K562 (cell line): ENCODE data around the gene GPSM3. TPM values are rescaled to one million over a fixed set of nuclear protein-coding genes. Genes with fewer than 3 reads are reported as not detected.

Source experiments
- ARID4B ChIP-seq: sonication (generic); formaldehyde crosslinking; IDR thresholded peaks from 2 replicates; pipeline ENCODE4 v1.8.0; 2022; ENCODE audit warnings: mild to moderate bottlenecking, missing genetic modification reagents
- DPF2 ChIP-seq: fragments of 450-650 bp; IDR thresholded peaks from 2 replicates; pipeline ENCODE4 v1.6.1; 2016
- ETS1 ChIP-seq: conservative IDR thresholded peaks from 2 replicates; pipeline ENCODE4 v1.6.1; 2011; ENCODE audit warnings: low read depth, mild to moderate bottlenecking, low read length; ENCODE audit not compliant: control insufficient read depth
- HIVEP1 ChIP-seq: fragments of 250-450 bp; sonication (Bioruptor Pico); IDR thresholded peaks from 2 replicates; pipeline ENCODE4 v1.4.0; 2020; ENCODE audit warnings: mild to moderate bottlenecking
- RHOXF2B ChIP-seq: fragments of 250-450 bp; sonication (Bioruptor Pico); conservative IDR thresholded peaks from 2 replicates; pipeline ENCODE4 v1.5.1; 2021
- SMARCA4 ChIP-seq: fragments of 450-650 bp; IDR thresholded peaks from 2 replicates; pipeline ENCODE4 v1.6.1; 2016
- SMARCA5 ChIP-seq: fragments of 450-650 bp; IDR thresholded peaks from 2 replicates; pipeline ENCODE4 v1.6.1; 2016
- ZMIZ1 ChIP-seq, 2 experiments: fragments of 150-350 bp in 1 of 2; IDR thresholded peaks; 2 replicates each; pipeline ENCODE4 v1.6.1; 2012 to 2016; ENCODE audit warnings: low read depth in 2 of 2, low read length in 2 of 2, mild to moderate bottlenecking in 1 of 2, moderate library complexity in 1 of 2
- ZNF408 ChIP-seq: fragments of 250-450 bp; sonication (Bioruptor Pico); IDR thresholded peaks from 2 replicates; pipeline ENCODE4 v1.4.0; 2020; ENCODE audit warnings: low read depth, mild to moderate bottlenecking, moderate library complexity
- ZNF609 ChIP-seq: sonication (generic); formaldehyde crosslinking; IDR thresholded peaks from 2 replicates; pipeline ENCODE4 v1.8.1; 2023; ENCODE audit warnings: missing genetic modification reagents, mild to moderate bottlenecking, borderline replicate concordance
- ZNF655 ChIP-seq: fragments of 250-450 bp; sonication (Bioruptor Pico); IDR thresholded peaks from 2 replicates; pipeline ENCODE4 v1.5.0; 2021
- polyA plus RNA-seq, 8 experiments: library from polyadenylated mRNA; depleted of rRNA in 4 of 8; stranded (reverse) in 5 of 8; unstranded in 3 of 8; fragments of >200 nt; fragmentation: Nextera tagmentation in 2 of 8; fragmentation: Illumina TruSeq in 1 of 8; extraction: Ambion mirVana in 2 of 8; extraction: Trizol in 1 of 8; gene quantifications; 2 replicates each; pipeline versions ENCODE4 v1.2.1 to v1.2.3, GENCODE V29; 2011 to 2014; ENCODE audit warnings: inconsistent platforms in 1 of 8, missing spikeins in 1 of 8
- total RNA-seq, 7 experiments: library from RNA; depleted of rRNA in 6 of 7; stranded (reverse); fragments of >200 nt in 6 of 7; fragmentation: Illumina TruSeq in 2 of 7; extraction: Trizol in 2 of 7; gene quantifications; 2 replicates each; pipeline versions ENCODE4 v1.2.1 to v1.2.3, GENCODE V29; 2011 to 2021; ENCODE audit warnings: low replicate concordance in 1 of 7

Gene GPSM3
- total and polyA plus RNA-seq, 9 of the 15 experiments (the other 6 are each of a cell fraction or from before 2014, with no cell fraction given), result 5.3 to 42.6 (median 24.4) TPM

- TF ChIP-seq DPF2 (peak; percentile 78), ZNF655 (CRISPR knock-in tag) (no peak), RHOXF2B (0 out of 2 replicates have a peak, but pooled peaks have one; percentile 43), HIVEP1 (CRISPR knock-in tag) (no peak), ARID4B (CRISPR knock-in tag) (no peak), SMARCA4 (peak; percentile 74), ZMIZ1 (IDR thresholded peaks at IDR 0.05; ENCODE audit: low read depth in 2 of 2, low read length in 2 of 2) (0 out of 4 replicates have a peak, but pooled peaks of 1 of the 2 experiments have one; percentile 27), ETS1 (no peak), SMARCA5 (peak; percentile 77), ZNF609 (no peak), ZNF408 (CRISPR knock-in tag) (no peak)
Observed at GRCh38 chr6:32194825-32195651, 2.6 kb upstream of the GPSM3 start (continued).
